ENCODE data around the gene SLC2A9.

The SLC2A9 gene

GRCh38 chr4:9952415-9952950, 68.8 kb downstream of the SLC2A9 start:
- DNase-seq: no peak

DNA sequence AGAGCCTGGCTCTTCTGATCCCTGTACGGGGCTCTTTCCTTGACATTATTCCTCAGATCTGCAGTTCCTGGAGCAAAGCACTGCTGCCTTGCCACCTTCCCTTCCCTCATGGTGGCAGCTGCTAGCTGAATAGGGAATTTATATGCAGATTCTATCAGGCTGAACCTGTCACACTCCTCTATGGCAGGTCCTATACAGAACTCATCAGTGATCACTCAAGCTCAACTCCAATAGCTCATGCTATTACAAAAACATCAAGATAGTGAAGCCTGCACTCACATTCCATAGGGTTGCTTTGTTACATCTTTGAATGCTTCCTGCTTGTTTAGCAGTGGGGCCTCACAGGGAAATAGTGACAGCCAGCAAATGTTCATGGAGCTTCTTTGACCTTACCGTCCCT, 71.7 kb downstream of the SLC2A9 start:
- no peak for DNase-seq

GRCh38 chr4:9947168-9948062, 73.9 kb downstream of the SLC2A9 start:
- DNase-seq: no peak

- DNase-seq: no peak
These were observed 75.1 kb downstream of the SLC2A9 start for GRCh38 chr4:9946170-9946569.

GRCh38 chr4:9944431-9945425, 76.6 kb downstream of the SLC2A9 start:
- no peak for DNase-seq

DNA sequence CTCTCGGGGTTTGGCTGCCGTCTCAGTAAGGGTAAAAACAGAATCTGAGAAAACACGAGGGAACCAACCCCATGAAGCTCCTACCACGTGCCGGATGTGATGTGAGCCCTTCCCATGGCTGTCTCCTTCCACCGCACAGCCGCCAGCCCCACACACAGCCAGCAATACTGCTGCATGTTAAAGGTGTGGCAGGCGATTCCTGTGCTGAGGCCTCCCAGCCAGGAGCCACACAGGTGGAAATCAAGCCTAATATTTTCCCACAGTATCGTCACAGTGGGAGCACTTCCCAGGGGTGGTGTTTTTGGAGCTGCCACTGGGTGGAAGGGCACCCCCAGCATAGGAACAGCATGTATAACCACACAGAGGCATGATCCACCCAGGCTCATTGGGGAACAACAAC, 77.5 kb downstream of the SLC2A9 start:
- DNase-seq: no peak

- no peak for DNase-seq
These were observed 78.2 kb downstream of the SLC2A9 start for GRCh38 chr4:9942921-9943600.

DNA sequence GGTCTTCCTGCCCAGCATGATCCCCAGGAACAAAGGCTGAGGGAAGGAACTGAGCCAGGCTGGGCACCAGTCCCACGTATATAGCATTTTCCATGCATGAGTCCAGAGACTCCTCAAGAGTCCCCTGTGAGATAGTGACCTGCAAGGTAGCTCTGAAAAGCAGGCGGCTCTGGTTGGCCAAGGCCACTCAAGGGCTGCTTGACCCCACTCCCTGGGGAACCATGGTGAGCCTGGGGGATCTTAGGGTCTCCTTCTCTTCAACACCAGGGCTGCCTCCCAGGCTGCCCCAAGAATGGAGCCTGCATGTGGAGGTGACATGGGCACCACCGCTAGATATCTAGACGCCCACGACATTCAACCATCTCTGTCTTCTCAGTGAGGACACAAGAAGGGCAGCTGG, 79.2 kb downstream of the SLC2A9 start:
- no peak for DNase-seq

DNA sequence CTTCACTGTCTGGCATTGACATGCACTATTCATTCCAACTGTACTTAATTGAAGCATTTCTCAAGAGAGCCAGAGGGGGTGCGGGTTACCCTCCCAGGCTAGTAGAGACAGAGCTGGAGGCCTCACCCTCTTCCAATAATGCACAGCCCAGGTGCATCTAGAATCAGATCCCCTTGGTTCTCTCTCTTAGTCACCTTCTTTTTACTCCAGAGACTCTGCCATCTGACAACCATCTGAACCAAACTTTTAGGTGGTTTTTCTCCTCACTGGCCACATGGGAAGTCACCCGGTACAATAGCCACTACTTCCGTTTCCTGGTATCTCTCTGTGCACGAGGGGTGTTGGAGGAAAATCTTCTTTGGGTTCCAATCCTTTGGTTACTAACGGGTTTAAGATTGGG, 81.3 kb downstream of the SLC2A9 start:
- DNase-seq: no peak

DNA sequence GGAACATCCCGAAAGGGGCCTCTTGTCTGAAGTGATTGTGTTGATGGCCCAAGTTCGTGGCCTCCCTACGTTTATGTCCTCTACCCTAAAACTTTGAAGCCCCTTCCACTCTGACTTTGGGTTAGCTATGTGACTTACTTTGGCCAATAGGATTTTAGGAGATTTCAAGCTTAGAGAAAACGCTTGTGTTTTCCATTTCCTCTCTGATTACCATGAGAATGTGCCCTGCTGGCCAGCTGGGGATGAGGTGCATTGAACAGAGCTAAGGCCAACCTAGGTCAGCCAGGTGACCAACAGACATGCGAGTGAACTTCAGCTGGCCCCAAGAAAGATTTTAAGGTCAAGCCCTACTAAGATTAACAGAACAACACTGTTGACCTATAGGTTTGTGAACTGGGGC, 82.4 kb downstream of the SLC2A9 start:
- no peak for DNase-seq

DNA sequence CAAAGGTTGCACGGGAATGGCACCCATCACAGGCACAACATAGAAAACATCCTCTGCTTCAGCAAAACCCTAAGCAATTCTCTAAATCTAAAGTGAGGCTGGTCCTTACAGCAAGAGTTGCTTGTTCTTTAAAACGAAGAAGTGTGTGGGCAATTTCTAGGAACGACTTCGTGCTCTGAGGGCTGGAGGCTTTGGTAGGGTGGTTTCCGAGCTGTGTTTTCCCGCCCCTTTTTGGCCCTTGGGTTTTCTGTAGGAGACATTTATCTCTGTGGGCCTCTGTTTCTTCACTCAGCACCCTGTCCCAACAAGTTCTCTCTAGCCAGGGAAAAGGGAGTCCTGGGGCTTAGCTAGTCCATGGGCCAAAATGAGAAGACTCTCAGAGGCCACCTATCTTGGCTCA, 84.2 kb downstream of the SLC2A9 start:
- DNase-seq: no peak

DNA sequence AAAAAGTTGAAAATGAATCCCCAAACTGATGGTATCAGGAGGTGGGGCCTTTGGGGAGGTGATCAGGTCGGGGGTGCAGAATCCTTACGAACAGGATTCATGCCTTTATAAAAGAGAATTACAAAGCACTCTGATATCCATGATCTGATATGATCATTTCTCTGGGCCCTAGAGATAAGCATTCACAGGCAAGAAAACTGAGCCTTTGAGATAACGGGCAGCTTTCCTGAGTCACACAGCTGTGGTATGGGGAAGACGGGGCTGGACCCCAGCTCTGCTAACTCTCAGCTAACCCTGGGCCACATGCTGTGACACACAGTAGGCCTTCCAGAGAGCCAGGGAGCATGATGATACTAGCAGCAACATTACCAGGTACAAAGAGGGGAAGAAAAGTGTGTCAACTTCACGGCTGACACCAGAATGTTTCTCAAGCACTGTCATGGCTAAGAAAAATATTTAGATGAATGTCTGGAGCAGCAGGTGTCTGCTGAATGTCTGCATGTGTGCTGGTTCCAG, 85.1 kb downstream of the SLC2A9 start:
- no peak for DNase-seq

GRCh38 chr4:9933956-9934355, 87.3 kb downstream of the SLC2A9 start:
- no peak for DNase-seq

- DNase-seq: no peak
These were observed 88.1 kb downstream of the SLC2A9 start for GRCh38 chr4:9933184-9933583.

- no peak for DNase-seq
These were observed 88.5 kb downstream of the SLC2A9 start for GRCh38 chr4:9932771-9933170.

- DNase-seq: no peak
These were observed 90.2 kb downstream of the SLC2A9 start for GRCh38 chr4:9931146-9931545.

DNA sequence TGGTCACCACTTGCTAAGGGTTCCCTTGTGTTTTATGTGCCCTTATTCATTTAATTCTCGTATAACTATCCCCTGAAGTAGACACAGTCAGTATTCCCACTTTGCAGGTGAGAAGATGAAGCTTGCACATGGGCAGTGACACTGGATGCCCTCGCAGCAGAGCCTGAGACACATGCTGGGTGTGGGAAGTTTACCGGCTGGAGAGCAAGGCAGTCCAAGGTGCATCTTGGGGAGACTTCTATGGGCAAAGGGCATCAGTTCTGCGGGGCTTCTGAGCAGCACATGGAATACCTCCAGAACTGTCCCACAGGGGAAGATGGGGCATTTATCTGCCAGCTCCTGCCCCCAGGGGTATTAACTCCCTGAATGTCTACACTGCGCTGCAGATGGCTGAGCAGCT, 92.2 kb downstream of the SLC2A9 start:
- no peak for DNase-seq

DNA sequence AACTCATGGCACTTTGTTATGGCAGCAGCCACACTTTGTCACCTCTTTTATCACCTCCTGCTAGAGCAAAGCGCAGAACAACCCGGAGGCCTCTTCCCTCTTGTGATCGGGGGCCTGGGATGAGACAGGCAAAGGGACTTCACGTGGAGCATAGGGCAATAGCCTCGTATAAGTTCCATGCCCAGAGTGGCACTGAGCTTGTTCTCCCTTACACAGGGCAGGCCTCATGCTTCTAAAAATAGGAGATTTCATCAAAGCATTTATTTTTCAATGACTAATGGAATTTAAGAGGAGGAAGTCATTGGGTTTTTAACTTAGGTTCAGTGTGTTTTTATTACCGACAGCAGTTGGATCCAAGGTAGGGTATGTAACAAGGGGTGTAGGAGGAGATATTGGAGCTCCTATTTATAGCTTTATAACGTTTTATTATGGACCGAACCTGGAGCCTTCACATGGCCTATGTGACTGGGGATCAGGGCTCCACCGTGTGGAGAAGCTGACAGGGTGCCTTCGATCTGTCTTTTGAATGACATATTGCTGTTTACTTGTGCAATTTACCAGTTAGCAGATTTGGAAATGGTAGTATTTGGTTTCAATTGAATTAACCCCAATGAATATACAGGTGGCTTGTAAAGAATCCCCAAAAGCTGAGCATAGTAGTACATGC, 93.8 kb downstream of the SLC2A9 start:
- no peak for DNase-seq

DNA sequence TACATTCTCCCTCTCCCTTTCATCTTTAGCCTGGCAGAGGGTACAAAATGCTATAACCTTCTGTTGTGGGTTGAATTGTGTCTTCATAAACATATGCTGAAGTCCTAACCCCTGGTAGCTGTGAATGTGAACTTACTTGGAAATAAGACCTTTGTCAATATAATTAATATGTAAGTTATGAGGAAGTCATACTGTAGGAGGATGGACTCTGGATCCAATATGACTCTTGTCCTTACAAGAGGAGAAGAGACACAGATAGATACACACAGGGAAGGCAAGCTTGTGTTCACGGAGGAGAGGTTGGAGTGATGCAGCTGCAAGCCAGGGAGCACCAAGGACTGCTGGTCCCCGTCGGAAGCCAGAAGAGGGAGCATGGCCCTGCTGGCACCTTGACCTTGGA, 94.7 kb downstream of the SLC2A9 start:
- no peak for DNase-seq

DNA sequence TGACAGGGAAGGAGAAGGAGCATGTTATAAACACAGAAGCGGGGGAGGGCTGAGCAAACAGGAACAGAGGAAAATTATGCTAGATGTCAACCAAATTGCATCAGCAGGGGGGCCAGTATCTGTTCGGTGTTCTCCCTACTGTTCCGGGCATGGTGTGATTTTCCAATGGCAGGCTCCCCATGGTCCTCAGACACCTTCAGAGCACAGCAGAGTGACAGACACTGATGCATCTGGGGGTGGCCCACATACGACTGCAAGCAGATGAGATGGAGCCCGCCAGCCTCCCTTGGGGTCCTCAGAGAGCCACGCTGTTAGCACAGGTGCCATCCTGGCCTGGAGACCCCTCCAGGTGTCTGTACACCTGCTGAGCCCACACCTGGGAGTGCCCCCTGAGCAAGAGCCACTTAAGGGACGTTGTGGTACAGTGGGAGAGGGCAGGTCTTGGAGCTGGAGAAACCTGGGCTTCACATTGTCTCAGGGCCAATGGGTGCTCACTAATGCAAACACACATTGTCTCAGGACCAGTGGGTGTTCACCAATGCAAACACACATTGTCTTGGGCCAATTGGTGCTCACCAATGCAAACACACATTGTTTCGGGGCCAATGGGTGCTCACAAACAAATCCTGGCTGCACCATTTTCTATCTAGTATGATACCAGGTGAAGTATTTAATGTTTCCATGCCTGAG, 95.4 kb downstream of the SLC2A9 start:
- no peak for DNase-seq

GRCh38 chr4:9924750-9925149, 96.5 kb downstream of the SLC2A9 start:
- no peak for DNase-seq
